ENCODE results near the gene EXOC4. TPM values are rescaled to one million over a fixed set of nuclear protein-coding genes. Genes with fewer than 3 reads are reported as not detected.
A peak's percentile ranks its signal among the peaks of the same experiment; 100 is the strongest.

Gene EXOC4
- total and polyA plus RNA-seq, 7 donors = 7.6 to 63.0 (median 29.1) TPM

- Histone ChIP-seq H3K4me1 (no peaks in the 10 kb centered on the region), H3K36me3 (ENCODE audit: insufficient read depth in 1 of 2, low read depth in 1 of 2) (no peaks in the 10 kb centered on the region), H3K27ac (no peak overlapping the region), H3K9me3 (no peaks in the 10 kb centered on the region), H3K27me3 (ENCODE audit: insufficient read depth in 3 of 3, low read length in 2 of 3) (no peaks in the 10 kb centered on the region), H3K4me3 (no peak overlapping the region)
- 92 to 94% (median 93%) methylated on average over 3 of the region's 3 CpGs for WGBS, 3 donors
- intact Hi-C loops (cut with DNase I) = no loop called here
- ATAC-seq (no peak), DNase-seq (no peak)
- no peak for TF ChIP-seq CTCF (IDR thresholded peaks at IDR 0.05)
Measured at GRCh38 chr7:133568544-133568943, 315.7 kb downstream of the EXOC4 start.

- ATAC-seq (no peak), DNase-seq (no peak)
- H3K4me1 ChIP-seq = no peaks in the 10 kb centered on the region
- no peaks in the 10 kb centered on the region for H3K36me3 ChIP-seq (ENCODE audit: insufficient read depth in 1 of 2, low read depth in 1 of 2)
- no peaks in the 10 kb centered on the region for H3K9me3 ChIP-seq
- no peaks in the 10 kb centered on the region for H3K27me3 ChIP-seq (ENCODE audit: insufficient read depth in 3 of 3, low read length in 2 of 3)
- H3K4me3 ChIP-seq = no peak overlapping the region
- H3K27ac ChIP-seq = no peak overlapping the region
- 30 to 74% (median 37%) methylated on average over 3 of the region's 3 CpGs for WGBS, 3 donors
- intact Hi-C loops (cut with DNase I) = no loop called here
- no peak for TF ChIP-seq CTCF (IDR thresholded peaks at IDR 0.05)
Measured at GRCh38 chr7:133570321-133570720, 317.4 kb downstream of the EXOC4 start.

- H3K4me1 ChIP-seq = no peaks in the 10 kb centered on the region
- no peaks in the 10 kb centered on the region for H3K36me3 ChIP-seq (ENCODE audit: insufficient read depth in 1 of 2, low read depth in 1 of 2)
- WGBS, 3 donors = 76 to 88% (median 78%) methylated on average over 3 of the region's 3 CpGs
- intact Hi-C loops (cut with DNase I) = no loop called here
- H3K9me3 ChIP-seq = no peaks in the 10 kb centered on the region
- H3K27me3 ChIP-seq (ENCODE audit: insufficient read depth in 3 of 3, low read length in 2 of 3) = no peaks in the 10 kb centered on the region
- DNase-seq (no peak), ATAC-seq (peak in 1 of 4 donors; percentile 41)
- TF ChIP-seq CTCF (IDR thresholded peaks at IDR 0.05) = no peak
- no peak overlapping the region for H3K27ac ChIP-seq
- no peak overlapping the region for H3K4me3 ChIP-seq
Measured at GRCh38 chr7:133571076-133571475, 318.2 kb downstream of the EXOC4 start.

GRCh38 chr7:133572087-133572486 lies 319.2 kb downstream of the EXOC4 start:
- no peak for ATAC-seq
- intact Hi-C loops (cut with DNase I) = no loop called here

More at GRCh38 chr7:133572087-133572486, 319.2 kb downstream of the EXOC4 start:
- no peaks in the 10 kb centered on the region for H3K9me3 ChIP-seq
- H3K4me3 ChIP-seq = no peak overlapping the region
- no peak overlapping the region for H3K27ac ChIP-seq
- no peaks in the 10 kb centered on the region for H3K36me3 ChIP-seq (ENCODE audit: insufficient read depth in 1 of 2, low read depth in 1 of 2)
- TF ChIP-seq CTCF (IDR thresholded peaks at IDR 0.05) = no peak
- no peaks in the 10 kb centered on the region for H3K27me3 ChIP-seq (ENCODE audit: insufficient read depth in 3 of 3, low read length in 2 of 3)
- H3K4me1 ChIP-seq = no peaks in the 10 kb centered on the region
- DNase-seq = no peak
